Measurements from ENCODE around the gene HHLA2. TPM values are rescaled to one million over a fixed set of nuclear protein-coding genes. Genes with fewer than 3 reads are reported as not detected.

HHLA2 gene
- total and polyA plus RNA-seq, 2 of the 8 experiments (the other 6 are each of a cell fraction or from before 2014, with no cell fraction given): not detected

DNA sequence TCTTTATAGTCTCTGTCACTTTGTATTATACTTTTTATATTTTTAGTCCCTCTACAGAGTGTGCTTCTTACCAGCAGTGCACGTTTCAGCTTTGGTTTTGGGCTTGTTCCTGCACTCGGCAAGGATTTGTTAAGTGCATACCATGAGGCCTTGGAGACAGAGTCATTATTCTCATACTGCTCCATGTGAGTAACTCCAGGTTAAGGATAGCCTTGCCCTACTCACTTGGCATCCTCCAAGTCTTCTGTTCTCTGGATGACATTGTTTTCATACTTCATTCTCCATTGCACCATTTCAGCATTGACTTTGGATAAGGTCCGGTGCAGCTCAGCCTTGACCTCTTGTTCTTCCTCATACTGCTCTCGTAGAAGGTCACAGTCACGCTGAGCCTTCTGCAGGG, 117.7 kb downstream of the HHLA2 start:
- H2BK120ac ChIP-seq (replicated peaks; ENCODE audit: low read depth, low read length): no peak overlapping the region
- TF ChIP-seq KDM1A (IDR thresholded peaks at IDR 0.05; ENCODE audit: borderline replicate concordance, low read length) (no peak), JUND (IDR thresholded peaks at IDR 0.05; ENCODE audit: low read length) (no peak), NRF1 (IDR thresholded peaks at IDR 0.05; ENCODE audit: low read depth, low read length) (no peak), TEAD4 (IDR thresholded peaks at IDR 0.05; ENCODE audit: low read depth, low read length) (no peak), ASH2L (IDR thresholded peaks at IDR 0.05; ENCODE audit: low read length) (no peak), RAD21 (IDR thresholded peaks at IDR 0.05 in 1 of 2, conservative IDR thresholded peaks at IDR 0.05 in 1 of 2; ENCODE audit: low read depth in 2 of 2, low read length in 2 of 2) (no peak), SIRT6 (IDR thresholded peaks at IDR 0.05; ENCODE audit: low read length) (no peak), CTBP2 (IDR thresholded peaks at IDR 0.05; ENCODE audit: borderline replicate concordance, insufficient read depth, insufficient read length, low read length) (no peak), RFX5 (IDR thresholded peaks at IDR 0.05; ENCODE audit: borderline replicate concordance, low read depth, low read length) (no peak), NANOG (IDR thresholded peaks at IDR 0.05; ENCODE audit: insufficient read depth, low read depth, low read length, poor library complexity, severe bottlenecking) (no peak), KDM5A (IDR thresholded peaks at IDR 0.05; ENCODE audit: low read length) (no peak), CEBPB (IDR thresholded peaks at IDR 0.05; ENCODE audit: low read depth, low read length) (no peak), TBP (IDR thresholded peaks at IDR 0.05; ENCODE audit: low read depth, low read length) (no peak)

More for the DNA sequence above, 117.7 kb downstream of the HHLA2 start:
- Histone ChIP-seq H3K23ac (ENCODE audit: insufficient read length) (no peak overlapping the region), H3K4me3 (ENCODE audit: extremely low read depth in 1 of 4, insufficient read depth in 2 of 4, low read depth in 3 of 4, low read length in 4 of 4) (no peak overlapping the region), H3K79me2 (ENCODE audit: control insufficient read depth in 1 of 2, insufficient read depth in 2 of 2, low read length in 2 of 2) (no peaks in the 10 kb centered on the region), H2AK5ac (ENCODE audit: low read depth, low read length) (no peak overlapping the region), H3K27me3 (replicated peaks in 1 of 4; ENCODE audit: control insufficient read depth in 3 of 4, extremely low read depth in 1 of 4, insufficient read depth in 3 of 4, low read length in 3 of 4) (peaks cover 0 to 1% (median 0%) of the 10 kb centered on the region in 4 experiments; a peak in 1 of 7 replicates), H3K4me1 (replicated peaks in 1 of 4; ENCODE audit: control insufficient read depth in 3 of 4, insufficient read depth in 4 of 4, low read length in 3 of 4) (no peaks in the 10 kb centered on the region), H3K14ac (ENCODE audit: insufficient read length) (no peak overlapping the region), H3K9me3 (ENCODE audit: insufficient read depth in 2 of 2, low read depth in 1 of 2, low read length in 1 of 2) (peaks cover 0 to 2% of the 10 kb centered on the region in 2 experiments; a peak in 1 of 4 replicates), H4K20me1 (replicated peaks in 1 of 2; ENCODE audit: control insufficient read depth in 1 of 2, insufficient read depth in 2 of 2, low read length in 2 of 2) (no peaks in the 10 kb centered on the region), H3K27ac (ENCODE audit: low read depth, low read length) (no peak overlapping the region), H3K23me2 (ENCODE audit: low read depth, low read length) (no peaks in the 10 kb centered on the region), H3K9ac (replicated peaks in 1 of 4; ENCODE audit: extremely low read depth in 1 of 4, low read depth in 3 of 4, low read length in 3 of 4) (no peak overlapping the region), H3K56ac (replicated peaks; ENCODE audit: insufficient read length, low read depth, low read length) (no peak overlapping the region), H3K4me2 (ENCODE audit: insufficient read depth in 1 of 2, low read depth in 2 of 2, low read length in 2 of 2) (no peak overlapping the region), H3K18ac (ENCODE audit: extremely low read depth, low read length) (no peak overlapping the region), H4K91ac (replicated peaks; ENCODE audit: insufficient read length, low read length) (no peak overlapping the region), H3K4ac (replicated peaks; ENCODE audit: insufficient read length, low read depth, low read length) (no peak overlapping the region), H2AFZ (ENCODE audit: low read length) (no peak overlapping the region), H2BK20ac (ENCODE audit: low read length) (no peak overlapping the region), H2BK12ac (ENCODE audit: low read depth, low read length) (no peak overlapping the region), H2BK15ac (ENCODE audit: low read length) (no peak overlapping the region), H3K36me3 (ENCODE audit: control insufficient read depth in 2 of 4, insufficient read depth in 4 of 4, low read length in 3 of 4) (no peaks in the 10 kb centered on the region), H4K8ac (ENCODE audit: extremely low read depth, insufficient read depth, low read length) (no peak overlapping the region), H4K5ac (ENCODE audit: insufficient read length, low read depth, low read length) (no peak overlapping the region), H2BK5ac (ENCODE audit: low read depth, low read length) (no peak overlapping the region), H3K79me1 (ENCODE audit: low read depth, low read length) (no peaks in the 10 kb centered on the region)
- DNase-seq (ENCODE audit: low read depth in 1 of 2, low spot score in 2 of 2) (no peak), FAIRE-seq (no peak)
- 91% methylated on average over 5 of the region's 5 CpGs; no CpG with 5 or more reads in 1 of the 2 experiments for WGBS, 2 experiments (ENCODE audit: extremely low coverage in 1 of 2, insufficient coverage in 1 of 2, insufficient read length in 1 of 2, insufficient replicate concordance in 2 of 2, low coverage in 1 of 2, low lambda C conversion rate in 2 of 2, missing lambda C conversion rate in 1 of 2)
- ChIA-PET CTCF (ENCODE audit: partially characterized antibody) (interaction anchor here (0.9 to 2.6 kb wide), 2 partner anchors 13 to 568 kb away, joined by 3 to 11 read pairs; no protein-coding TSS in a partner anchor), POLR2A (ENCODE audit: partially characterized antibody) (no interaction called here)
